Astrocyte (in vitro differentiated cells and primary cell): Measurements from ENCODE around the gene ALG5. TPM values are rescaled to one million over a fixed set of nuclear protein-coding genes. Genes with fewer than 3 reads are reported as not detected.

Experiments
- DNase-seq: peaks from one replicate; pipeline ENCODE4 v3.0.0-alpha.2; 2010; ENCODE audit warnings: low read depth
- FAIRE-seq: peaks from 2 replicates; lab custom pipeline; 2011; peaks lifted over from hg19 to GRCh38; lab: Jason Lieb, UNC
- H2AFZ ChIP-seq: 2 replicates; pipeline ENCODE4 v1.6.0; 2012; ENCODE audit warnings: low read depth, low read length, inconsistent platforms
- H3K27ac ChIP-seq: 2 replicates; pipeline ENCODE4 v1.5.1; 2011; ENCODE audit warnings: low read depth, low read length, inconsistent platforms
- H3K27me3 ChIP-seq: 2 replicates; pipeline ENCODE4 v1.6.0; 2011; ENCODE audit warnings: low read length, inconsistent platforms; ENCODE audit not compliant: insufficient read depth
- H3K36me3 ChIP-seq: 2 replicates; pipeline ENCODE4 v1.5.1; 2011; ENCODE audit warnings: low read length, inconsistent platforms; ENCODE audit not compliant: insufficient read depth
- H3K4me1 ChIP-seq: 2 replicates; pipeline ENCODE4 v1.5.1; 2011; ENCODE audit warnings: low read length, inconsistent platforms; ENCODE audit not compliant: insufficient read depth
- H3K4me2 ChIP-seq: 2 replicates; pipeline ENCODE4 v1.6.0; 2012; ENCODE audit warnings: low read length, inconsistent platforms
- H3K4me3 ChIP-seq: 2 replicates; pipeline ENCODE4 v1.5.1; 2011; ENCODE audit warnings: low read depth, mild to moderate bottlenecking, low read length, inconsistent platforms; ENCODE audit not compliant: insufficient read depth
- H3K79me2 ChIP-seq: 2 replicates; pipeline ENCODE4 v1.6.0; 2012; ENCODE audit warnings: mild to moderate bottlenecking, low read length, inconsistent platforms; ENCODE audit not compliant: insufficient read depth
- H3K9ac ChIP-seq: 2 replicates; pipeline ENCODE4 v1.6.0; 2012; ENCODE audit warnings: mild to moderate bottlenecking, low read length, inconsistent platforms
- H3K9me3 ChIP-seq: 2 replicates; pipeline ENCODE4 v1.5.1; 2012; ENCODE audit warnings: low read depth, mild to moderate bottlenecking, low read length, inconsistent platforms; ENCODE audit not compliant: insufficient read depth
- H4K20me1 ChIP-seq: 2 replicates; pipeline ENCODE4 v1.6.0; 2012; ENCODE audit warnings: low read length, inconsistent platforms; ENCODE audit not compliant: insufficient read depth
- H3K27ac Mint-ChIP-seq: one replicate; pipeline ENCODE4 v1.8.0; 2021; ENCODE audit warnings: mild to moderate bottlenecking, mixed read lengths; ENCODE audit not compliant: unreplicated experiment
- H3K27me3 Mint-ChIP-seq: one replicate; pipeline ENCODE4 v1.8.0; 2021; ENCODE audit warnings: low read depth, mixed read lengths; ENCODE audit not compliant: unreplicated experiment
- H3K36me3 Mint-ChIP-seq: one replicate; pipeline ENCODE4 v1.8.0; 2021; ENCODE audit warnings: low read depth, mixed read lengths; ENCODE audit not compliant: unreplicated experiment
- H3K4me1 Mint-ChIP-seq: one replicate; pipeline ENCODE4 v1.8.0; 2021; ENCODE audit warnings: low read depth, mixed read lengths; ENCODE audit not compliant: unreplicated experiment
- H3K4me3 Mint-ChIP-seq: one replicate; pipeline ENCODE4 v1.8.0; 2021; ENCODE audit warnings: mild to moderate bottlenecking, moderate library complexity, mixed read lengths; ENCODE audit not compliant: unreplicated experiment
- H3K9me3 Mint-ChIP-seq: one replicate; pipeline ENCODE4 v1.8.0; 2021; ENCODE audit warnings: mild to moderate bottlenecking, mixed read lengths; ENCODE audit not compliant: unreplicated experiment
- CTCF ChIP-seq: IDR thresholded peaks from 2 replicates; pipeline ENCODE4 v1.5.1; 2011; ENCODE audit warnings: low read depth, mild to moderate bottlenecking, inconsistent platforms, low read length, moderate library complexity; ENCODE audit not compliant: insufficient read depth
- EZH2 ChIP-seq: IDR thresholded peaks from 2 replicates; pipeline ENCODE4 v1.6.1; 2012; ENCODE audit warnings: mild to moderate bottlenecking, low read length, inconsistent platforms; ENCODE audit not compliant: insufficient read depth
- total RNA-seq: library from RNA; stranded (reverse); gene quantifications from 2 replicates; pipeline ENCODE4 v1.2.1, GENCODE V29; 2021

The ALG5 gene
- total RNA-seq, 1 donor from 2014 or later, result 26.3 TPM

- FAIRE-seq (no peak), DNase-seq (no peak)
- Mint-ChIP-seq H3K27ac (no peak overlapping the region), H3K9me3 (peaks cover 3% of the 10 kb centered on the region), H3K36me3 (peaks cover 9% of the 10 kb centered on the region), H3K4me1 (peaks cover 9% of the 10 kb centered on the region), H3K27me3 (no peaks in the 10 kb centered on the region), H3K4me3 (no peak overlapping the region)
- Histone ChIP-seq H2AFZ (no peak overlapping the region), H3K9ac (no peak overlapping the region), H3K4me1 (no peaks in the 10 kb centered on the region), H3K79me2 (peaks cover 9% of the 10 kb centered on the region), H4K20me1 (peaks cover 4% of the 10 kb centered on the region), H3K36me3 (peaks cover 52% of the 10 kb centered on the region), H3K9me3 (no peaks in the 10 kb centered on the region), H3K27ac (no peak overlapping the region), H3K4me3 (no peak overlapping the region), H3K27me3 (no peaks in the 10 kb centered on the region), H3K4me2 (no peak overlapping the region)
- no peak for TF ChIP-seq EZH2
- no peak for TF ChIP-seq CTCF
These were observed 28.5 kb upstream of the ALG5 start for GRCh38 chr13:37027639-37028038.

- no peak for FAIRE-seq
- H3K27ac ChIP-seq, result no peak overlapping the region
These were observed 27.6 kb upstream of the ALG5 start for GRCh38 chr13:37026771-37027170.

More at GRCh38 chr13:37026771-37027170, 27.6 kb upstream of the ALG5 start:
- Histone ChIP-seq H4K20me1 (peaks cover 3% of the 10 kb centered on the region), H2AFZ (no peak overlapping the region), H3K27me3 (no peaks in the 10 kb centered on the region), H3K79me2 (peaks cover 9% of the 10 kb centered on the region), H3K4me2 (no peak overlapping the region), H3K36me3 (peaks cover 52% of the 10 kb centered on the region), H3K9me3 (no peaks in the 10 kb centered on the region), H3K4me1 (no peaks in the 10 kb centered on the region), H3K9ac (no peak overlapping the region), H3K4me3 (no peak overlapping the region)
- TF ChIP-seq EZH2 (no peak), CTCF (no peak)
- no peaks in the 10 kb centered on the region for H3K9me3 Mint-ChIP-seq
- peaks cover 5% of the 10 kb centered on the region for H3K36me3 Mint-ChIP-seq
- no peak overlapping the region for H3K4me3 Mint-ChIP-seq
- H3K27ac Mint-ChIP-seq, result no peak overlapping the region
- DNase-seq, result no peak
- peaks cover 9% of the 10 kb centered on the region for H3K4me1 Mint-ChIP-seq
- H3K27me3 Mint-ChIP-seq, result no peaks in the 10 kb centered on the region
